K562 (cell line): ENCODE results near the gene ADAM10. TPM values are rescaled to one million over a fixed set of nuclear protein-coding genes. Genes with fewer than 3 reads are reported as not detected.

Experiments
- ATAC-seq: fragments of 200-7000 bp; cut with Tn5 transposase; 3 replicates; pipeline ENCODE4 v1.9.1; 2020; ENCODE audit warnings: moderate library complexity
- BruUV-seq: library from RNA; stranded (reverse); fragments of 400-500 nt; replicated peaks from 2 replicates; lab custom pipeline; 2021; lab: Mats Ljungman, UMichigan
- CTCF ChIA-PET: fragments of 300-600 bp; formaldehyde crosslinking; extraction: SDS; loops from one replicate; lab custom pipeline; 2021; ENCODE audit warnings: low intra/inter-chr PET ratio; lab: Yijun Ruan, JAX
- POLR2A ChIA-PET: fragments of 300-600, 350-650 bp; sonication (Branson Sonifier 250); formaldehyde crosslinking; extraction: SDS; loops from one replicate; lab custom pipeline; 2021; ENCODE audit warnings: antibody characterized with exemption, inconsistent platforms; lab: Yijun Ruan, JAX
- DNase-seq, 4 experiments: peaks; one replicate each; pipeline versions ENCODE4 v3.0.0 to v3.0.0-alpha.2; 2011 to 2018; ENCODE audit warnings: low spot score in 3 of 4, mixed read lengths in 3 of 4; ENCODE audit errors: extremely low read depth in 1 of 4
- FAIRE-seq: peaks from 2 replicates; lab custom pipeline; 2011; peaks lifted over from hg19 to GRCh38; lab: Jason Lieb, UNC
- H2AFZ ChIP-seq: 2 replicates; pipeline ENCODE4 v1.6.0; 2011; ENCODE audit warnings: low read depth, low read length, control low read depth, inconsistent platforms
- H3K27ac ChIP-seq: fragments of 200-600 bp; 3 replicates; pipeline ENCODE4 v1.8.0; 2011; ENCODE audit warnings: low read depth, mild to moderate bottlenecking, control low read depth, inconsistent platforms, low read length, moderate library complexity, mixed read lengths; ENCODE audit errors: extremely low read depth
- H3K27me3 ChIP-seq, 2 experiments: fragments of 300-600 bp in 1 of 2; 2 replicates in 1 of 2; 3 replicates in 1 of 2; pipeline versions ENCODE4 v1.6.0 to v1.8.0; 2011; ENCODE audit warnings: inconsistent platforms in 2 of 2, low read length in 2 of 2, mild to moderate bottlenecking in 1 of 2, mixed read lengths in 1 of 2, moderate library complexity in 1 of 2; ENCODE audit not compliant: control insufficient read depth in 2 of 2, insufficient read depth in 2 of 2
- H3K36me3 ChIP-seq: fragments of 300-600 bp; 3 replicates; pipeline ENCODE4 v1.8.0; 2011; ENCODE audit warnings: mild to moderate bottlenecking, low read length, inconsistent platforms; ENCODE audit not compliant: control insufficient read depth, insufficient read depth
- H3K4me1 ChIP-seq, 2 experiments: fragments of 200-600 bp in 1 of 2; replicated peaks in 1 of 2; 2 replicates in 1 of 2; 3 replicates in 1 of 2; pipeline versions ENCODE4 v1.5.1 to v1.8.0; 2011; ENCODE audit warnings: inconsistent platforms in 2 of 2, low read length in 2 of 2, mild to moderate bottlenecking in 1 of 2, mixed read lengths in 1 of 2, moderate library complexity in 1 of 2; ENCODE audit not compliant: control insufficient read depth in 2 of 2, insufficient read depth in 2 of 2
- H3K4me2 ChIP-seq: 2 replicates; pipeline ENCODE4 v1.6.1; 2011; ENCODE audit warnings: low read length, control low read depth, inconsistent platforms, mixed read lengths; ENCODE audit not compliant: insufficient read depth
- H3K4me3 ChIP-seq: fragments of 200-600 bp; sonication (generic), shearing (Covaris generic); 2 replicates; pipeline ENCODE4 v1.5.1; 2016; ENCODE audit warnings: control low read depth, inconsistent platforms
- H3K79me2 ChIP-seq: fragments of 200-600 bp; 3 replicates; pipeline ENCODE4 v1.8.0; 2011; ENCODE audit warnings: low read length, inconsistent platforms; ENCODE audit not compliant: control insufficient read depth, insufficient read depth
- H3K9ac ChIP-seq, 2 experiments: 2 replicates each; pipeline versions ENCODE4 v1.6.0 to v1.6.1; 2011; ENCODE audit warnings: low read depth in 2 of 2, low read length in 2 of 2, control low read depth in 1 of 2, inconsistent platforms in 1 of 2, mild to moderate bottlenecking in 1 of 2, mixed read lengths in 1 of 2; ENCODE audit not compliant: insufficient read depth in 1 of 2
- H3K9me1 ChIP-seq: one replicate; pipeline ENCODE4 v1.6.0; 2011; ENCODE audit warnings: inconsistent platforms, mild to moderate bottlenecking, low read length, moderate library complexity; ENCODE audit not compliant: control insufficient read depth, insufficient read depth
- H3K9me3 ChIP-seq: replicated peaks from 2 replicates; pipeline ENCODE4 v1.5.1; 2011; ENCODE audit warnings: low read depth, low read length, inconsistent platforms; ENCODE audit not compliant: control insufficient read depth, insufficient read depth
- H4K20me1 ChIP-seq: replicated peaks from 2 replicates; pipeline ENCODE4 v1.6.1; 2011; ENCODE audit warnings: low read length, inconsistent platforms, mixed read lengths; ENCODE audit not compliant: control insufficient read depth, insufficient read depth
- FOXA3 ChIP-seq, 2 experiments: fragments of 450-650 bp in 1 of 2; sonication (generic) in 1 of 2; formaldehyde crosslinking; IDR thresholded peaks in 1 of 2; conservative IDR thresholded peaks in 1 of 2; 2 replicates each; pipeline versions ENCODE4 v1.4.0 to v1.8.0; 2020 to 2022; ENCODE audit warnings: mild to moderate bottlenecking in 2 of 2, missing genetic modification reagents in 1 of 2
- HNRNPUL1 ChIP-seq: fragments of 200-400 bp; formaldehyde crosslinking; IDR thresholded peaks from 2 replicates; pipeline ENCODE4 v1.6.1; 2017; ENCODE audit warnings: low read length
- in situ Hi-C: fragments of 300-500 bp; cut with MboI; formaldehyde crosslinking; loops from 4 replicates; pipeline ENCODE4 v1.15.0; 2018; ENCODE audit warnings: inconsistent platforms, mixed read lengths
- intact Hi-C: fragments of 100-400 bp; cut with micrococcal nuclease; formaldehyde crosslinking; loops from 2 replicates; pipeline ENCODE4 v1.14.2; 2022
- polyA plus RNA-seq, 8 experiments: library from polyadenylated mRNA; depleted of rRNA in 4 of 8; stranded (reverse) in 5 of 8; unstranded in 3 of 8; fragments of >200 nt; fragmentation: Nextera tagmentation in 2 of 8; fragmentation: Illumina TruSeq in 1 of 8; extraction: Ambion mirVana in 2 of 8; extraction: Trizol in 1 of 8; gene quantifications; 2 replicates each; pipeline versions ENCODE4 v1.2.1 to v1.2.3, GENCODE V29; 2011 to 2014; ENCODE audit warnings: inconsistent platforms in 1 of 8, missing spikeins in 1 of 8
- total RNA-seq, 7 experiments: library from RNA; depleted of rRNA in 6 of 7; stranded (reverse); fragments of >200 nt in 6 of 7; fragmentation: Illumina TruSeq in 2 of 7; extraction: Trizol in 2 of 7; gene quantifications; 2 replicates each; pipeline versions ENCODE4 v1.2.1 to v1.2.3, GENCODE V29; 2011 to 2021; ENCODE audit warnings: low replicate concordance in 1 of 7
- TF ChIP-seq, protein P1 (sequence below): fragments of 250-450 bp; sonication (Bioruptor Pico); IDR thresholded peaks from 2 replicates; pipeline ENCODE4 v1.4.0; 2020; ENCODE audit warnings: mild to moderate bottlenecking, moderate library complexity

Gene ADAM10
- total and polyA plus RNA-seq, 9 of the 15 experiments (the other 6 are each of a cell fraction or from before 2014, with no cell fraction given) = 11.9 to 152 (median 57.3) TPM

DNA sequence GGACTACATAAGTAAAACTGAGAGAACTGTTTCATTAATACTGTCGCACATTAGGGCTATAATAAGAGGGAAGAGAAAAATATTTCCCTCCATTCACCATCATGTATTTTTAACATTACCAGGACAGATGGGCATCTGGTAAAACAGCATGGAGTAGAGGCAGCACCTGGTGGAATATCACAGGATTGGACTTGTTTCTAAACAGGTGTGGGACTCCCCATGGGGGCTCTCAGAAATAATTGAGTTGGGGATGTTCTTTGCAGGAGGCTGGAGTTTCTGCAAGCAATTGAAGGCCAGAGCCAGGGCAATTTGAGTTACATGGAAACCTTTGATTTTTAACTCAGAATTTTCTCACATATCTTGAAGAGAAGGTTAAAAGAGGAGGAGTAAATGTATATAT, 13.2 kb upstream of the ADAM10 start (continued):
- TF ChIP-seq, protein P1, sequence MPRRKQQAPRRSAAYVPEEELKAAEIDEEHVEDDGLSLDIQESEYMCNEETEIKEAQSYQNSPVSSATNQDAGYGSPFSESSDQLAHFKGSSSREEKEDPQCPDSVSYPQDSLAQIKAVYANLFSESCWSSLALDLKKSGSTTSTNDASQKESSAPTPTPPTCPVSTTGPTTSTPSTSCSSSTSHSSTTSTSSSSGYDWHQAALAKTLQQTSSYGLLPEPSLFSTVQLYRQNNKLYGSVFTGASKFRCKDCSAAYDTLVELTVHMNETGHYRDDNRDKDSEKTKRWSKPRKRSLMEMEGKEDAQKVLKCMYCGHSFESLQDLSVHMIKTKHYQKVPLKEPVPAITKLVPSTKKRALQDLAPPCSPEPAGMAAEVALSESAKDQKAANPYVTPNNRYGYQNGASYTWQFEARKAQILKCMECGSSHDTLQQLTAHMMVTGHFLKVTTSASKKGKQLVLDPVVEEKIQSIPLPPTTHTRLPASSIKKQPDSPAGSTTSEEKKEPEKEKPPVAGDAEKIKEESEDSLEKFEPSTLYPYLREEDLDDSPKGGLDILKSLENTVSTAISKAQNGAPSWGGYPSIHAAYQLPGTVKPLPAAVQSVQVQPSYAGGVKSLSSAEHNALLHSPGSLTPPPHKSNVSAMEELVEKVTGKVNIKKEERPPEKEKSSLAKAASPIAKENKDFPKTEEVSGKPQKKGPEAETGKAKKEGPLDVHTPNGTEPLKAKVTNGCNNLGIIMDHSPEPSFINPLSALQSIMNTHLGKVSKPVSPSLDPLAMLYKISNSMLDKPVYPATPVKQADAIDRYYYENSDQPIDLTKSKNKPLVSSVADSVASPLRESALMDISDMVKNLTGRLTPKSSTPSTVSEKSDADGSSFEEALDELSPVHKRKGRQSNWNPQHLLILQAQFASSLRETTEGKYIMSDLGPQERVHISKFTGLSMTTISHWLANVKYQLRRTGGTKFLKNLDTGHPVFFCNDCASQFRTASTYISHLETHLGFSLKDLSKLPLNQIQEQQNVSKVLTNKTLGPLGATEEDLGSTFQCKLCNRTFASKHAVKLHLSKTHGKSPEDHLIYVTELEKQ (CRISPR knock-in tag) = no peak
- TF ChIP-seq FOXA3 (CRISPR knock-in tag; conservative IDR thresholded peaks at IDR 0.05 in 1 of 2, IDR thresholded peaks at IDR 0.05 in 1 of 2) = no peak
- TF ChIP-seq, all 486 proteins: peak for 0

DNA sequence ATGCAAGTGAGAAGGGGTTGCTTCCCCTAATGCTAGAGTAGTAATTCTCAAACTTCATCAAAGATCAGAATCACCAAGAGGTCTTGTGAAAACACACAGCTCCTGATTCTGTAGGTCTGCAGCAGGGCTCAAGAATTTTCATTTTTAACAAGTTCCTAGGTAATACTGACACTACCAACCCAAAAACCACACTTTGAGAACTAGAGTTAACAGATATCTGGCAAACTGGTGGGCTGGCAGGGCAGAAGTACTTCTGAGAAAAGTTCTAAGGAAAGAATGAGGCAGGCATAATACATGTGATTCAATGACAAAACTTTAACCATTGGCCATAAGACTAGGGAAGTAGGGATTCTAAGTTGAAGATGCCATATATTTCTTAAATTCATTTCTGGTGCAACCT, 12.8 kb upstream of the ADAM10 start:
- in situ Hi-C loops = no loop called here
- FAIRE-seq = no peak

More for the DNA sequence above, 12.8 kb upstream of the ADAM10 start:
- no peak overlapping the region for H3K4me3 ChIP-seq
- intact Hi-C loops = no loop called here
- H2AFZ ChIP-seq = no peak overlapping the region
- no peaks in the 10 kb centered on the region for H3K27me3 ChIP-seq
- no peaks in the 10 kb centered on the region for H3K36me3 ChIP-seq
- TF ChIP-seq HNRNPUL1 = no peak
- BruUV-seq = no TSS peak
- peaks cover 2% of the 10 kb centered on the region for H3K9me3 ChIP-seq
- ATAC-seq = no peak
- no peak overlapping the region for H3K4me2 ChIP-seq
- DNase-seq = no peak
- H3K79me2 ChIP-seq = no peaks in the 10 kb centered on the region
- CTCF ChIA-PET = no interaction called here
- no peak overlapping the region for H3K9ac ChIP-seq
- POLR2A ChIA-PET = no interaction called here
- no peaks in the 10 kb centered on the region for H3K4me1 ChIP-seq
- H4K20me1 ChIP-seq = no peaks in the 10 kb centered on the region
- H3K27ac ChIP-seq = no peak overlapping the region
- no peaks in the 10 kb centered on the region for H3K9me1 ChIP-seq
